Astrocyte (in vitro differentiated cells and primary cell): ENCODE measurements around the gene ARHGAP30. TPM values are rescaled to one million over a fixed set of nuclear protein-coding genes. Genes with fewer than 3 reads are reported as not detected.
"Not testable (repeated sequence)": the region's sequence is repeated elsewhere in the genome, so short reads cannot be mapped to it uniquely, and the experiment has no call there.

Source experiments
- DNase-seq: peaks from one replicate; pipeline ENCODE4 v3.0.0-alpha.2; 2010; ENCODE audit warnings: low read depth
- FAIRE-seq: peaks from 2 replicates; lab custom pipeline; 2011; peaks lifted over from hg19 to GRCh38; lab: Jason Lieb, UNC
- H2AFZ ChIP-seq: 2 replicates; pipeline ENCODE4 v1.6.0; 2012; ENCODE audit warnings: low read depth, low read length, inconsistent platforms
- H3K27ac ChIP-seq: 2 replicates; pipeline ENCODE4 v1.5.1; 2011; ENCODE audit warnings: low read depth, low read length, inconsistent platforms
- H3K27me3 ChIP-seq: 2 replicates; pipeline ENCODE4 v1.6.0; 2011; ENCODE audit warnings: low read length, inconsistent platforms; ENCODE audit not compliant: insufficient read depth
- H3K36me3 ChIP-seq: 2 replicates; pipeline ENCODE4 v1.5.1; 2011; ENCODE audit warnings: low read length, inconsistent platforms; ENCODE audit not compliant: insufficient read depth
- H3K4me1 ChIP-seq: 2 replicates; pipeline ENCODE4 v1.5.1; 2011; ENCODE audit warnings: low read length, inconsistent platforms; ENCODE audit not compliant: insufficient read depth
- H3K4me2 ChIP-seq: 2 replicates; pipeline ENCODE4 v1.6.0; 2012; ENCODE audit warnings: low read length, inconsistent platforms
- H3K4me3 ChIP-seq: 2 replicates; pipeline ENCODE4 v1.5.1; 2011; ENCODE audit warnings: low read depth, mild to moderate bottlenecking, low read length, inconsistent platforms; ENCODE audit not compliant: insufficient read depth
- H3K79me2 ChIP-seq: 2 replicates; pipeline ENCODE4 v1.6.0; 2012; ENCODE audit warnings: mild to moderate bottlenecking, low read length, inconsistent platforms; ENCODE audit not compliant: insufficient read depth
- H3K9ac ChIP-seq: 2 replicates; pipeline ENCODE4 v1.6.0; 2012; ENCODE audit warnings: mild to moderate bottlenecking, low read length, inconsistent platforms
- H3K9me3 ChIP-seq: 2 replicates; pipeline ENCODE4 v1.5.1; 2012; ENCODE audit warnings: low read depth, mild to moderate bottlenecking, low read length, inconsistent platforms; ENCODE audit not compliant: insufficient read depth
- H4K20me1 ChIP-seq: 2 replicates; pipeline ENCODE4 v1.6.0; 2012; ENCODE audit warnings: low read length, inconsistent platforms; ENCODE audit not compliant: insufficient read depth
- H3K27ac Mint-ChIP-seq: one replicate; pipeline ENCODE4 v1.8.0; 2021; ENCODE audit warnings: mild to moderate bottlenecking, mixed read lengths; ENCODE audit not compliant: unreplicated experiment
- H3K27me3 Mint-ChIP-seq: one replicate; pipeline ENCODE4 v1.8.0; 2021; ENCODE audit warnings: low read depth, mixed read lengths; ENCODE audit not compliant: unreplicated experiment
- H3K36me3 Mint-ChIP-seq: one replicate; pipeline ENCODE4 v1.8.0; 2021; ENCODE audit warnings: low read depth, mixed read lengths; ENCODE audit not compliant: unreplicated experiment
- H3K4me1 Mint-ChIP-seq: one replicate; pipeline ENCODE4 v1.8.0; 2021; ENCODE audit warnings: low read depth, mixed read lengths; ENCODE audit not compliant: unreplicated experiment
- H3K4me3 Mint-ChIP-seq: one replicate; pipeline ENCODE4 v1.8.0; 2021; ENCODE audit warnings: mild to moderate bottlenecking, moderate library complexity, mixed read lengths; ENCODE audit not compliant: unreplicated experiment
- H3K9me3 Mint-ChIP-seq: one replicate; pipeline ENCODE4 v1.8.0; 2021; ENCODE audit warnings: mild to moderate bottlenecking, mixed read lengths; ENCODE audit not compliant: unreplicated experiment
- EZH2 ChIP-seq: IDR thresholded peaks from 2 replicates; pipeline ENCODE4 v1.6.1; 2012; ENCODE audit warnings: mild to moderate bottlenecking, low read length, inconsistent platforms; ENCODE audit not compliant: insufficient read depth
- total RNA-seq: library from RNA; stranded (reverse); gene quantifications from 2 replicates; pipeline ENCODE4 v1.2.1, GENCODE V29; 2021
- TF ChIP-seq, protein P1 (sequence below): IDR thresholded peaks from 2 replicates; pipeline ENCODE4 v1.5.1; 2011; ENCODE audit warnings: low read depth, mild to moderate bottlenecking, inconsistent platforms, low read length, moderate library complexity; ENCODE audit not compliant: insufficient read depth

The ARHGAP30 gene
- total RNA-seq, 1 donor from 2014 or later: 0.25 TPM

DNA sequence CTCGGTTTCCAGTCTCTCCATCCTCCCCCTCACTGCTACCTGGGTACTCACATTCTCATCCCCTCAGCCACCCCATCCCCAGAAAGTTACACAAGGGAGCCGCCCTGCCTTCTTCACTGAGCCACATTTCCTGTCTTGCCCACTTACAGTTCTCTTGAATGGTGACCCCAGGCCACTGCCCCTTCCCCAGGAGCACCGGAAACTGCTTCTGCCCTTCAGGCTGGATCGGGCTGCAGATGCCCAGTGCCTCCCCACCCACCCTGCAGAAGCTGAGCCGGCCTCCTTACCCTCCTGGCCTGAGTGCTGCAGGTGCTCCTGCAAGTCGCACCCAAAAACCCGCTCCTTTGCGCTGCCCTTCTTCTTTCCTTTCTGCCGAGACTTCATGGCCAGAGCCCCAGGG, 450 bp downstream of the ARHGAP30 start:
- H3K36me3 Mint-ChIP-seq: peaks cover 8% of the 10 kb centered on the region

DNA sequence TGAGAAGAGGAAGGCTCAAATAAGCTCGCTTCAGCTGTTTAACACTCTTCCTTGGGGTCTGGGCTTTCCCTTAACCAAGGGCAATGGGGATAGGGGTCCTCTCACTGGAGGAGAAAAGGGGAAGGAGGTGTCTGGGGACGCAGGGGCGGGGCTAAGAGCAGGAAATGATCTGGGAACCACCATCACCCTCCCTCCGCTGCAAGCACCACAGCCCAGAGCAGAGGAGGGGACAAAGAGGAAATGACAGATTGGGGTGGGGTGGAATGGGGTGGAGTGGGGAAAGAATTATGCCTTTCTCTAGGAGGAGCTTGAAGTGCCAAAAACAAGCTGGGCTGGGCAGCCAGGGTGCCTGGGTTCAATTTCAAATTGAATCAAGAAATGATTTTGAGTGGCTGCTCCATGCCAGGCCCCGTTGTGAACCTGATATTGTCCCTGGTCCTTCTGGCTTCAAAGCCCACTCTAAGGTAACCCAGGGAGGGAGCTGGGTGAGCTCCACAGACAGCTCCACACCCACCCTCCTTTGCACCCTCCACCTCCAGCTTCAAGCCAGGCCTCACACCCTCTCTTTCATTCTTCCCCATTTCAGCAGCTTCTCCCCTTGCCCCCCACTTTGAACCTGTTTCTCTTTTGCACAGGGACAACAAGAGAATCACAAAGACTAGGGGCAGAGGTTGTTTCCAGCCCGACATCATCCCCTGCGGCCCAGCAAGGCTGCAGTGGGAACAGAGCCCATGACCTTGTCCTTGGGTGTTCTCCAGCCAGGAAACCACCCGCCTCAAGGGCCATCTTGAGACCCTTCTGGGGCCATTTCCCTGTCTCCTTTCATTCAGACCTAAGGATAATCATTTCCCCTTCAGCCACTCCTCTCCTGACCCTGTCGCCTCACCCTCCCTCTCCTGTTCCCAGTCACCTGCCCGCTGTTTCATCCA, 1.1 kb downstream of the ARHGAP30 start:
- Mint-ChIP-seq H3K27me3 (peaks cover 17% of the 10 kb centered on the region), H3K4me3 (no peak overlapping the region), H3K4me1 (peaks cover 13% of the 10 kb centered on the region), H3K27ac (no peak overlapping the region), H3K9me3 (no peaks in the 10 kb centered on the region), H3K36me3 (peaks cover 6% of the 10 kb centered on the region)
- H3K4me3 ChIP-seq: no peak overlapping the region
- DNase-seq (no peak), FAIRE-seq (no peak)
- no peak for TF ChIP-seq EZH2
- TF ChIP-seq, protein P1, sequence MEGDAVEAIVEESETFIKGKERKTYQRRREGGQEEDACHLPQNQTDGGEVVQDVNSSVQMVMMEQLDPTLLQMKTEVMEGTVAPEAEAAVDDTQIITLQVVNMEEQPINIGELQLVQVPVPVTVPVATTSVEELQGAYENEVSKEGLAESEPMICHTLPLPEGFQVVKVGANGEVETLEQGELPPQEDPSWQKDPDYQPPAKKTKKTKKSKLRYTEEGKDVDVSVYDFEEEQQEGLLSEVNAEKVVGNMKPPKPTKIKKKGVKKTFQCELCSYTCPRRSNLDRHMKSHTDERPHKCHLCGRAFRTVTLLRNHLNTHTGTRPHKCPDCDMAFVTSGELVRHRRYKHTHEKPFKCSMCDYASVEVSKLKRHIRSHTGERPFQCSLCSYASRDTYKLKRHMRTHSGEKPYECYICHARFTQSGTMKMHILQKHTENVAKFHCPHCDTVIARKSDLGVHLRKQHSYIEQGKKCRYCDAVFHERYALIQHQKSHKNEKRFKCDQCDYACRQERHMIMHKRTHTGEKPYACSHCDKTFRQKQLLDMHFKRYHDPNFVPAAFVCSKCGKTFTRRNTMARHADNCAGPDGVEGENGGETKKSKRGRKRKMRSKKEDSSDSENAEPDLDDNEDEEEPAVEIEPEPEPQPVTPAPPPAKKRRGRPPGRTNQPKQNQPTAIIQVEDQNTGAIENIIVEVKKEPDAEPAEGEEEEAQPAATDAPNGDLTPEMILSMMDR: no peak
- H3K9ac ChIP-seq: no peak overlapping the region
- H3K4me1 ChIP-seq: no peaks in the 10 kb centered on the region
- H3K9me3 ChIP-seq: no peaks in the 10 kb centered on the region
- no peak overlapping the region for H3K27ac ChIP-seq
- no peaks in the 10 kb centered on the region for H3K36me3 ChIP-seq
- no peaks in the 10 kb centered on the region for H3K27me3 ChIP-seq
- H4K20me1 ChIP-seq: no peaks in the 10 kb centered on the region
- no peak overlapping the region for H2AFZ ChIP-seq
- no peaks in the 10 kb centered on the region for H3K79me2 ChIP-seq
- H3K4me2 ChIP-seq: no peak overlapping the region

More for the DNA sequence above, 450 bp downstream of the ARHGAP30 start:
- DNase-seq (no peak), FAIRE-seq (no peak)
- H4K20me1 ChIP-seq: no peaks in the 10 kb centered on the region
- no peak for TF ChIP-seq EZH2
- TF ChIP-seq, protein P1: no peak
- no peak overlapping the region for H3K4me2 ChIP-seq
- H3K36me3 ChIP-seq: no peaks in the 10 kb centered on the region
- no peaks in the 10 kb centered on the region for H3K4me1 ChIP-seq
- no peaks in the 10 kb centered on the region for H3K9me3 ChIP-seq
- Mint-ChIP-seq H3K27ac (no peak overlapping the region), H3K4me3 (no peak overlapping the region), H3K9me3 (no peaks in the 10 kb centered on the region), H3K27me3 (peaks cover 11% of the 10 kb centered on the region), H3K4me1 (peaks cover 13% of the 10 kb centered on the region)
- no peak overlapping the region for H3K27ac ChIP-seq
- no peaks in the 10 kb centered on the region for H3K27me3 ChIP-seq
- H2AFZ ChIP-seq: no peak overlapping the region
- no peaks in the 10 kb centered on the region for H3K79me2 ChIP-seq
- H3K4me3 ChIP-seq: no peak overlapping the region
- H3K9ac ChIP-seq: no peak overlapping the region

DNA sequence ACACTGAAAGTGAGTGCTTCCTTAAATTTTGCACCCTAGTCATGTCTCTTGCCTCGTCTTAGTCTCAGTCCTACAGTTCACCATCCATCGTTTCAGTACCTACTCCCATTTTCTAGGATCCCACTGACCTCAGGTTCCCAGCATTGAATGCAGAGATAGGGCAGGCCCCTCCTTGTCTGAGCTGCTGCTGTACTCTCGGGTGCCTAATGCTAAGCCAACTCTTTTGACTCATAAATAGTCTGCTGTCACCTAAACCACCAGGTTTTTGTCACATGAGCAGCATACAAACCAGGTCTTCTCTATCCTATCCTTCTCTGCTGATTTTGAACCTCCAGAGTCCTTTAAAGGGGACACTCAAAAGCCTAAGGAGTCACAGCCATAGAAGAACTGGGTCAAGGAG, 3.0 kb downstream of the ARHGAP30 start:
- Mint-ChIP-seq H3K4me1 (peaks cover 6% of the 10 kb centered on the region), H3K36me3 (peaks cover 4% of the 10 kb centered on the region), H3K27me3 (peaks cover 18% of the 10 kb centered on the region), H3K27ac (no peak overlapping the region), H3K9me3 (no peaks in the 10 kb centered on the region), H3K4me3 (no peak overlapping the region)
- Histone ChIP-seq H3K4me3 (no peak overlapping the region), H3K9ac (no peak overlapping the region), H4K20me1 (no peaks in the 10 kb centered on the region), H3K4me2 (no peak overlapping the region), H2AFZ (no peak overlapping the region), H3K79me2 (no peaks in the 10 kb centered on the region), H3K27ac (no peak overlapping the region), H3K9me3 (no peaks in the 10 kb centered on the region), H3K27me3 (no peaks in the 10 kb centered on the region), H3K36me3 (no peaks in the 10 kb centered on the region), H3K4me1 (no peaks in the 10 kb centered on the region)
- TF ChIP-seq EZH2: no peak
- TF ChIP-seq, protein P1: no peak
- DNase-seq (no peak), FAIRE-seq (no peak)

DNA sequence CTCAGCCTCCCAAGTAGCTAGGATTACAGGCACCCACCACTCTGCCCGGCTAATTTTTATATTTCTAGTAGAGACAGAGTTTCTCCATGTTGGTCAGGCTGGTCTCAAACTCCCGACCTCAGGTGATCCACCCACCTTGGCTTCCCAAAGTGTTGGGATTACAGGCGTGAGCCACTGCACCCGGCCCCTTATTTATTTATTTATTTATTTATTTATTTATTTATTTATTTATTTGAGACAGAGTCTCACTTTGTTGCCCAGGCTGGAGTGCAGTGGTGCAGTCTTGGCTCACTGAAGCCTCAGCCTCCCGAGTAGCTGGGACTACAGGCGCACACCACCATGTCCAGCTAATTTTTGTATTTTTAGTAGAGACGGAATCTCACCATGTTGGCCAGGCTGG, 4.0 kb downstream of the ARHGAP30 start:
- H3K27me3 ChIP-seq, H3K4me1 Mint-ChIP-seq, H3K9ac ChIP-seq, DNase-seq, H3K4me3 Mint-ChIP-seq, H2AFZ ChIP-seq, H3K27ac Mint-ChIP-seq, H3K27ac ChIP-seq, H3K4me2 ChIP-seq, H3K36me3 Mint-ChIP-seq, H3K9me3 ChIP-seq, H3K79me2 ChIP-seq, H4K20me1 ChIP-seq, H3K4me3 ChIP-seq, H3K9me3 Mint-ChIP-seq, FAIRE-seq, H3K36me3 ChIP-seq, H3K4me1 ChIP-seq: not testable (repeated sequence)
- peaks cover 18% of the 10 kb centered on the region for H3K27me3 Mint-ChIP-seq
